ENCODE measurements around the gene HPCAL1. TPM values are rescaled to one million over a fixed set of nuclear protein-coding genes. Genes with fewer than 3 reads are reported as not detected.

HPCAL1 gene
- total and polyA plus RNA-seq, 8 donors = 22.1 to 32.7 (median 26.4) TPM

- no peak overlapping the region for H3K4me3 ChIP-seq
- H3K27ac ChIP-seq = peak overlapping the region; percentile 26 to 68 (median 58)
- no peak for TF ChIP-seq CTCF (IDR thresholded peaks at IDR 0.05)
- intact Hi-C loops (cut with DNase I) = no loop called here
- no peaks in the 10 kb centered on the region for H3K27me3 ChIP-seq
- 84% methylated on average over 7 of the region's 7 CpGs for WGBS, 2 donors
- peak in 1 of 6 donors; percentile 58 for DNase-seq
- H3K9me3 ChIP-seq = no peaks in the 10 kb centered on the region
- FAIRE-seq = no peak
- no peaks in the 10 kb centered on the region for H3K36me3 ChIP-seq
- peaks cover 8 to 21% (median 15%) of the 10 kb centered on the region in 3 donors for H3K4me1 ChIP-seq
- peak in 1 of 4 donors; percentile 6 for ATAC-seq
These were observed 23.5 kb downstream of the HPCAL1 start for GRCh38 chr2:10326151-10326616.

GRCh38 chr2:10326707-10327594, 24.2 kb downstream of the HPCAL1 start:
- Histone ChIP-seq H3K4me1 (peaks cover 8 to 21% (median 15%) of the 10 kb centered on the region in 3 donors), H3K27ac (peak overlapping the region; percentile 26 to 68 (median 58)), H3K36me3 (no peaks in the 10 kb centered on the region), H3K27me3 (no peaks in the 10 kb centered on the region), H3K4me3 (no peak overlapping the region), H3K9me3 (no peaks in the 10 kb centered on the region)
- WGBS, 2 donors = 41 to 46% methylated on average over 15 of the region's 15 CpGs
- peak in 1 of 4 donors; percentile 33 for ATAC-seq
- intact Hi-C loops (cut with DNase I) = no loop called here
- DNase-seq = peak in 1 of 6 donors; percentile 66
- TF ChIP-seq CTCF (IDR thresholded peaks at IDR 0.05) = no peak
- FAIRE-seq = no peak

- Histone ChIP-seq H3K9me3 (no peaks in the 10 kb centered on the region), H3K36me3 (no peaks in the 10 kb centered on the region), H3K4me3 (no peak overlapping the region), H3K27me3 (no peaks in the 10 kb centered on the region), H3K27ac (no peak overlapping the region), H3K4me1 (peaks cover 9 to 25% (median 15%) of the 10 kb centered on the region in 3 donors)
- ATAC-seq = no peak
- TF ChIP-seq CTCF (IDR thresholded peaks at IDR 0.05) = no peak
- intact Hi-C loops (cut with DNase I) = no loop called here
- WGBS, 2 donors = 73 to 82% methylated on average over 7 of the region's 7 CpGs
- FAIRE-seq = no peak
- DNase-seq = peak in 1 of 6 donors; percentile 54
These were observed 25.4 kb downstream of the HPCAL1 start for GRCh38 chr2:10327896-10328669.

- ATAC-seq (no peak), FAIRE-seq (no peak), DNase-seq (peak in 1 of 6 donors; percentile 34)
- no peak overlapping the region for H3K27ac ChIP-seq
- H3K4me1 ChIP-seq = peaks cover 12 to 29% (median 15%) of the 10 kb centered on the region in 3 donors
- H3K36me3 ChIP-seq = no peaks in the 10 kb centered on the region
- intact Hi-C loops (cut with DNase I) = no loop called here
- H3K9me3 ChIP-seq = no peaks in the 10 kb centered on the region
- TF ChIP-seq CTCF (IDR thresholded peaks at IDR 0.05) = no peak
- no peak overlapping the region for H3K4me3 ChIP-seq
- 84 to 85% methylated on average over 12 of the region's 12 CpGs for WGBS, 2 donors
- H3K27me3 ChIP-seq = no peaks in the 10 kb centered on the region
These were observed 26.2 kb downstream of the HPCAL1 start for GRCh38 chr2:10328670-10329579.
